Suprapubic skin (tissue), 4 donors: Measurements from ENCODE around the gene TUT1. TPM values are rescaled to one million over a fixed set of nuclear protein-coding genes. Genes with fewer than 3 reads are reported as not detected.

ENCODE experiments used
- DNase-seq, 2 donors: peaks; one replicate each; pipeline ENCODE4 v3.0.0-alpha.2; 2019; ENCODE audit warnings: low spot score in 2 of 2
- H3K27ac ChIP-seq: fragments of 200-600 bp; sonication (generic); one replicate; pipeline ENCODE4 v1.5.1; 2019
- H3K27me3 ChIP-seq: fragments of 200-600 bp; sonication (generic); one replicate; pipeline ENCODE4 v1.5.1; 2019
- H3K36me3 ChIP-seq: fragments of 200-600 bp; sonication (generic); one replicate; pipeline ENCODE4 v1.5.1; 2019
- H3K4me1 ChIP-seq: fragments of 200-600 bp; sonication (generic); one replicate; pipeline ENCODE4 v1.5.1; 2019
- H3K4me3 ChIP-seq: fragments of 200-600 bp; sonication (generic); one replicate; pipeline ENCODE4 v1.5.1; 2019; ENCODE audit warnings: mild to moderate bottlenecking
- H3K9me3 ChIP-seq: fragments of 200-600 bp; sonication (generic); one replicate; pipeline ENCODE4 v1.5.1; 2019
- EP300 ChIP-seq: sonication (generic); formaldehyde crosslinking; IDR thresholded peaks from one replicate; pipeline ENCODE4 v1.6.1; 2017; ENCODE audit warnings: antibody characterized with exemption
- POLR2A ChIP-seq, 2 donors: fragments of 450-650 bp; IDR thresholded peaks; one replicate each; pipeline ENCODE4 v1.6.1; 2017; ENCODE audit warnings: antibody characterized with exemption in 2 of 2, mild to moderate bottlenecking in 2 of 2, moderate library complexity in 2 of 2
- POLR2AphosphoS5 ChIP-seq, 3 donors: sonication (generic); formaldehyde crosslinking; IDR thresholded peaks; one replicate each; pipeline ENCODE4 v1.6.1; 2017; ENCODE audit warnings: antibody characterized with exemption in 3 of 3
- whole genome bisulfite sequencing: methylation state at CpG from one replicate; pipeline ENCODE4 v1.1.5; 2018; 5-methylcytosine and 5-hydroxymethylcytosine counted together
- total RNA-seq, 4 donors: library from RNA; depleted of rRNA; stranded (reverse); fragments of >200 nt; gene quantifications; one replicate each; pipeline ENCODE4 v1.1.0, GENCODE V29; 2016
- TF ChIP-seq, protein P1 (sequence below), 2 donors: fragments of 200-600 bp in 1 of 2; fragments of 450-650 bp in 1 of 2; sonication (generic) in 1 of 2; IDR thresholded peaks; one replicate each; pipeline ENCODE4 v1.5.1; 2016 to 2019; ENCODE audit warnings: antibody characterized with exemption in 2 of 2, mild to moderate bottlenecking in 1 of 2, moderate library complexity in 1 of 2

Gene TUT1
- total RNA-seq, 4 donors from 2014 or later, result 8.0 to 16.3 (median 12.5) TPM

GRCh38 chr11:62612366-62613290 is 21.3 kb upstream of the TUT1 start, which contains the start of the genes EML3 and ROM1:
EML3 (minus strand) TSS chr11:62612775; CDS start chr11:62612457, 318 bp downstream.
ROM1 (plus strand) TSS chr11:62613257; CDS start chr11:62613282, 25 bp downstream.
- WGBS, result 20% methylated on average over 1 of the region's 91 CpGs
- no peaks in the 10 kb centered on the region for H3K27me3 ChIP-seq
- peak within 1 kb of the TSS; percentile 94 for H3K27ac ChIP-seq
- no peaks in the 10 kb centered on the region for H3K9me3 ChIP-seq
- peaks cover 44% of the 10 kb centered on the region for H3K36me3 ChIP-seq
- DNase-seq, result peak; percentile 96
- H3K4me3 ChIP-seq, result peak within 1 kb of the TSS; percentile 88
- no peak for TF ChIP-seq POLR2AphosphoS5 (IDR thresholded peaks at IDR 0.05)
- TF ChIP-seq, protein P1, sequence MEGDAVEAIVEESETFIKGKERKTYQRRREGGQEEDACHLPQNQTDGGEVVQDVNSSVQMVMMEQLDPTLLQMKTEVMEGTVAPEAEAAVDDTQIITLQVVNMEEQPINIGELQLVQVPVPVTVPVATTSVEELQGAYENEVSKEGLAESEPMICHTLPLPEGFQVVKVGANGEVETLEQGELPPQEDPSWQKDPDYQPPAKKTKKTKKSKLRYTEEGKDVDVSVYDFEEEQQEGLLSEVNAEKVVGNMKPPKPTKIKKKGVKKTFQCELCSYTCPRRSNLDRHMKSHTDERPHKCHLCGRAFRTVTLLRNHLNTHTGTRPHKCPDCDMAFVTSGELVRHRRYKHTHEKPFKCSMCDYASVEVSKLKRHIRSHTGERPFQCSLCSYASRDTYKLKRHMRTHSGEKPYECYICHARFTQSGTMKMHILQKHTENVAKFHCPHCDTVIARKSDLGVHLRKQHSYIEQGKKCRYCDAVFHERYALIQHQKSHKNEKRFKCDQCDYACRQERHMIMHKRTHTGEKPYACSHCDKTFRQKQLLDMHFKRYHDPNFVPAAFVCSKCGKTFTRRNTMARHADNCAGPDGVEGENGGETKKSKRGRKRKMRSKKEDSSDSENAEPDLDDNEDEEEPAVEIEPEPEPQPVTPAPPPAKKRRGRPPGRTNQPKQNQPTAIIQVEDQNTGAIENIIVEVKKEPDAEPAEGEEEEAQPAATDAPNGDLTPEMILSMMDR (IDR thresholded peaks at IDR 0.05), result peak; percentile 78 to 97
- H3K4me1 ChIP-seq, result peaks cover 39% of the 10 kb centered on the region

DNA sequence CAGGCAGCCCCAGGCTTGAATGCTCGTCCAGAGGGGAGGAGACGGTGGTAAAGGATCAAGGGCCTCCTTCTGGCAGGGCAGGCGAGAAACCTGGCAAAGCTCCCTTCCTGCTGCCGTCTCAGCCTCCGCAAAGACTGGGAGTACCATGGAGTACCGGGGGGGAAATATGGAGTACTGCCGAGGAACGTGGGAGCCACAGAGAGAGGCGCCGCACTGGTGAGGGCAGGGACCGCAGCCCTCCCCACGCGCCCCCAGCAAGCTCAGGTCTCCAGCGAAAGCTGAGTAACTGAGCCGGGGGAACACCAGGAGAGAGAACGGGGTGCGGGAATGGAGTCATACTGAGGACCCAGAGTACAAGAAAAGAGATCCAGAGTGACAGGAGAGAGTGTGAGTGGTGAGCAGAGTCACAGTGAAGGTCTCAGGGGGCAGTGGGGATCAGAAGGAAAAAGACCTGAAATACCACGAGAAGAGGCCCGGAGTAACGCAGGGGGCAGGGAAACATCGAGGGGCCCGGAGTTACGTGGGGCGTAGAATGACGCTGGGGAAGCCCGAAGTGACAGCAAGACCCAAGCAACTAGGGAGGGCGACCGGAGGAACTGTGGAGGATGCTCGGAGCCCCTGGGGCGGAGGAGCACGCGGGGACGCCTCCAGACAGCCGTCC is 20.5 kb upstream of the TUT1 start:
- DNase-seq, result no peak
- Histone ChIP-seq H3K4me1 (peaks cover 39% of the 10 kb centered on the region), H3K27ac (peak overlapping the region; percentile 94), H3K36me3 (peaks cover 42% of the 10 kb centered on the region), H3K9me3 (no peaks in the 10 kb centered on the region), H3K27me3 (no peaks in the 10 kb centered on the region), H3K4me3 (peak overlapping the region; percentile 88)
- WGBS, result under 1% methylated on average over 25 of the region's 34 CpGs
- no peak for TF ChIP-seq POLR2AphosphoS5 (IDR thresholded peaks at IDR 0.05)
- TF ChIP-seq EP300, result no peak
- TF ChIP-seq, protein P1 (IDR thresholded peaks at IDR 0.05), result no peak
- no peak for TF ChIP-seq POLR2A (IDR thresholded peaks at IDR 0.05)

GRCh38 chr11:62610814-62611704 is 19.7 kb upstream of the TUT1 start:
- peak overlapping the region; percentile 94 for H3K27ac ChIP-seq
- H3K9me3 ChIP-seq, result no peaks in the 10 kb centered on the region
- 70% methylated on average over 24 of the region's 28 CpGs for WGBS
- DNase-seq, result no peak
- peaks cover 39% of the 10 kb centered on the region for H3K36me3 ChIP-seq
- no peak for TF ChIP-seq POLR2A (IDR thresholded peaks at IDR 0.05)
- TF ChIP-seq, protein P1 (IDR thresholded peaks at IDR 0.05), result no peak
- TF ChIP-seq EP300, result no peak
- no peak for TF ChIP-seq POLR2AphosphoS5 (IDR thresholded peaks at IDR 0.05)
- H3K27me3 ChIP-seq, result no peaks in the 10 kb centered on the region
- peak overlapping the region; percentile 88 for H3K4me3 ChIP-seq
- H3K4me1 ChIP-seq, result peaks cover 39% of the 10 kb centered on the region

DNA sequence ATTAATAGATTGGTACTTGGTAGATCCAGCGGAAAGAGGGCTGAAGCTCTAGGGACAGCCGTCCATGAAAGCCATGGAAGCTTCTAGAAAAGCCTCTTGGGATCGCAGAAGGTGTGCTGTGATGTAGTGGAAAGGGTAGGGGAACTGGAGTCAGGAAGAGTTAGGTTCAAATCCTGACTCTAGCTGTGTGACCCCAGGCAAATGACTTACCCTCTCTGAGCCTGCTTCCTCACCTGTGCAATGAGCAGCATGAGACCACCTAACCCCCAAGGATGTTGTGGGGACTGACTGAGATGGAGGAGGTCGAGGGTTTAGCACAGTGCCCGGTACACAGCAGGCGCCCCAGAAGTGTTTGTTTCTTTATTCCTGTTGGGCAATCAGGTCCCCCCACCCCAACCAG is 19.1 kb upstream of the TUT1 start:
- no peak overlapping the region for H3K4me3 ChIP-seq
- no peak for DNase-seq
- H3K9me3 ChIP-seq, result no peaks in the 10 kb centered on the region
- WGBS, result 96% methylated on average over 5 of the region's 6 CpGs
- H3K36me3 ChIP-seq, result peaks cover 38% of the 10 kb centered on the region
- H3K4me1 ChIP-seq, result peaks cover 39% of the 10 kb centered on the region
- H3K27me3 ChIP-seq, result no peaks in the 10 kb centered on the region
- H3K27ac ChIP-seq, result no peak overlapping the region
- TF ChIP-seq EP300 (no peak), POLR2A (IDR thresholded peaks at IDR 0.05) (no peak), POLR2AphosphoS5 (IDR thresholded peaks at IDR 0.05) (no peak)
- TF ChIP-seq, protein P1 (IDR thresholded peaks at IDR 0.05), result no peak
